Right lung (tissue), 5 donors: ENCODE results near the gene CSRNP2. TPM values are rescaled to one million over a fixed set of nuclear protein-coding genes. Genes with fewer than 3 reads are reported as not detected.
A peak's percentile ranks its signal among the peaks of the same experiment; 100 is the strongest.
"Not testable (repeated sequence)": the region's sequence is repeated elsewhere in the genome, so short reads cannot be mapped to it uniquely, and the experiment has no call there.

Experiments
- DNase-seq, 2 donors: peaks; one replicate each; pipeline ENCODE4 v3.0.0-alpha.2; 2013
- polyA plus RNA-seq, 5 donors: library from polyadenylated mRNA; unstranded; fragments of 120-200 nt; gene quantifications; one replicate each; pipeline versions ENCODE4 v1.2.1 to v1.2.3, GENCODE V29; 2013; ENCODE audit warnings: inconsistent platforms in 1 of 5, low replicate concordance in 1 of 5; ENCODE audit not compliant: insufficient read length in 5 of 5, insufficient read depth in 1 of 5

CSRNP2 gene
- polyA plus RNA-seq, 5 donors: 29.2 to 36.2 (median 32.5) TPM

DNA sequence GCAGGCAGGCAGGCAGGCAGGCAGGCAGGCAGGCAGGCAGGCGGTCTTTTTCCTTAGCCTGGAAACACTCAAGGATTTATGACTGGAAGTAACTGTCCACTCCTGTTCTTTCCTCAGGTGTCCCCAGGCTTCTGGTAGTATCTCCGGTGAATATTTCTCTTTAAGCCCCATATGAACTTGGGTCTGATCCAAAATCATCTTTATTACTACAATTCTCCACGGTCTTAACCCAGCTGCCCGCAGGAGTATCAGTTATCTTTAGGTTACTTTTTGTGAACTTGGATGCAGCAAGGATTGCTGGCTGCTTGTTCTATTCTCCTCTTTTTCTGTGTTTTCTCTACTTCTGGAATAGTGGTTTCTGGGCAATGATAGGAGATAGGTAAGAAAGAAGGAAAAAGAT is 3.3 kb downstream of the CSRNP2 start:
- no peak for DNase-seq

DNA sequence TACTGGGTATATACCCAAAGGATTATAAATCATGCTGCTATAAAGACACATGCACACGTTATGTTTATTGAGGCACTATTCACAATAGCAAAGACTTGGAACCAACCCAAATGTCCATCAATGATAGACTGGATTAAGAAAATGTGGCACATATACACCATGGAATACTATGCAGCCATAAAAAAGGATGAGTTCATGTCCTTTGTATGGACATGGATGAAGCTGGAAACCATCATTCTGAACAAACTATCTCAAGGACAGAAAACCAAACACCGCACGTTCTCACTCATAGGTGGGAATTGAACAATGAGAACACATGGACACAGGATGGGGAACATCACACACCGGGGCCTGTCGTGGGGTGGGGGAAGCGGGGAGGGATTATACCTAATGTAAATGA is 4.5 kb downstream of the CSRNP2 start:
- not testable (repeated sequence) for DNase-seq

GRCh38 chr12:51078346-51078745 is 5.0 kb downstream of the CSRNP2 start:
- not testable (repeated sequence) for DNase-seq

DNA sequence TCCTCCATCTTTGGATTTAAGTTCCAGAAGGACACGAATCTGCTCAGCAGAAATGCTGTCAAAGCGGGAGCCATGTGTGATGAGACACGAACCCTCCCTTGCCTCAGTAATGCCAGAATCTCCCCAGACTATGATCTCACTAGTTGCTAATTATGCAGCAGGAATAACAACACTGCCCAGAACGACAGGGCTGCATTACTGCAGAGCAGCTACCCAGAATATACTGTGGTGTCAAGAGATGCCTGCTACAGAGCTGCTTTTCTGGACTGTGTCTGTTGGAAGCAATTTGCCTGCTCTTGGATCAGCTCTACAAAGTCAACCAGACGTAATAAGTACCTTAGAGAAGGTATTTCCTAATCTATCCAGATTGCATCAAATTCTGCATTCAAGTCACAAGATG is 5.5 kb downstream of the CSRNP2 start:
- no peak for DNase-seq

DNA sequence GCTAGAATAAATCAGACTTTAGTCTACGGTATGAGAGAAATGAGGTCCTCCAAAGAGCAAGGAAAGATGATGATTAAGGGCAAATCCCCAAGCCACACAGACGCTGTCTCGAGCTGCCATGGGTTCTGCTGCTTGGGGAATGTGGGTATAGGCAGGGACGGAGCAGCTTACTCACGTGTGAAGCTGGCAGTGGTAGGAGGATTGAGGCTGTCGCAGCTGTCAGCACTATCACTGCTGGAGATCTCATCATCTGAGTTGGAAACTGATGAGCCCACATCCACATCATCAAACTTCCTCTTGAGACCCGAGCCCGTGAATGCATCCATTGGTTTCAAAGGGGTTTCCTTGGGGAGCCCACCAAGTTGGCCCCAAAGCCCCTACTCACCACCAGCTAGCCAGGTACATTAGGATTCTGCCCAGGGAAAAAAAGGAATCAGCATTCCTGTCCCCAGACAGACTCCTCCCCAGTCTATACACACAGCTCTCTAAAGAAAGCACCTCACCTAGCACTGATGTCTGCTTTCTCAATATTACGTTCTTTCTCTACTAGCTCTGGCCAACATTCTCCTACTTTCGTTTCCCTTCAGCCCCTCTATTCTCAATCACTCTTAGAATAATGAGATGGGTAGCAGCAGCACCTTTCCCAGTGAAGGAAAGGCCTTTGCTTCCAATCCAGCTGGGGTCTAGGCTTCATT is 7.0 kb downstream of the CSRNP2 start:
- no peak for DNase-seq

DNA sequence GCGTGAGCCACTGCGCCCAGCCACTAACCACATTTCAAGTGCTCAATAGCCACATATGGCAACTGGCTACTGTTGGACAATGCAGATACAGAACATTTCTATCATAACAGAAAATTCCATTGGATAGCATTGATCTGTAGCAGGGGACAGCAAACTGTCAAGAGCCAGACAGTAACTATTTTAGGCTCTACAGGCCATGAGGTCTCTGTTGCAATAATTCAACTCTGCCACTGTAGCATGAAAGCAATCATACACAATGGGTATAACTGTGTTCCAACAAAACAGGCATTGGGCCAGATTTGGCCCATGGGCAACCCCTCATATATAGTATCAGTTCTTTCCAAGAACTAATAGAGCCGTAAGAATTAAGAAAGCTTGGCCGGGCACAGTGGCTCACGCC is 8.0 kb downstream of the CSRNP2 start:
- DNase-seq: no peak

DNA sequence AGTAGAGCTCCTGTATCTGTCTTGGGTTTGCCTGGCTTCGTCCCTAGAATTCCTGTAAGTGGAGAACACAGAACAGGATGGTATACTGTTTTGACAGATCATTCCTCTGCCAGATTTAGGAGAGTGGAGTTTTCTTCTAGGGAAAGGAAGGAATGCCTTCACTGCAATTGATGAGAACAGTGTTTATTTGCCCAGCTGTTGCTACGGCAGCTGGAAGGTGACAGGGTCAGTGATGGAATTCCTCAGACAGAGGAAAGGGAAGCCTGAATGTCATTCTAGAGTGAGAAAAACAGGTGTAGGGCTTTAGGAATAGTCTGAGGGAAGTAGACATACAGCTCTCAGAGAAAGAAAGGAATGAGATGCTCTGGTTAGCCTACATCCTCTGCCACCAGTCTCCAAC is 11.7 kb downstream of the CSRNP2 start:
- no peak for DNase-seq

DNA sequence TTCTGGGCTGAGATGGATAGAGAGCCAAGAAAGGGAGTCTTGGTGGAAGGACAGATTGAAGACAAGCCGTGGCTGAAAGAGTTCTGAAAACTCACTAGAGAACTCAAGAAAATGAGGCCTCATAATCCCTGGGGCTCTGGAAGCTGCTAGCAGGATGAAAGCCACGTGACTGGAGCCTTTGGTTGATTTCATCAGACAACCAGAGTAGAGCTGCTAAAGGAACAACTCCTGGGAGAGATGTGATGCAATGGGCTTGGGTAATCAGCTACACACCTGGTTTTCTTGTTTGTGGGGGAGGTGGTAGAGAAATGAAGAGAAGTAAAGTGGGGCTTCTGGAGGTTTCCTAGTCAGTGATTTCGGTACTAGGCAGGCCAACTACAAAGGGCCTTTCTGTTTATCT is 13.4 kb downstream of the CSRNP2 start:
- DNase-seq: no peak

- DNase-seq: no peak
Observed at GRCh38 chr12:51067771-51068170, 15.6 kb downstream of the CSRNP2 start.

- no peak for DNase-seq
Observed at GRCh38 chr12:51067229-51067628, 16.2 kb downstream of the CSRNP2 start.

GRCh38 chr12:51065530-51065929 is 17.9 kb downstream of the CSRNP2 start:
- DNase-seq: no peak

GRCh38 chr12:51062631-51063397 is 20.6 kb downstream of the CSRNP2 start:
- DNase-seq: no peak

DNA sequence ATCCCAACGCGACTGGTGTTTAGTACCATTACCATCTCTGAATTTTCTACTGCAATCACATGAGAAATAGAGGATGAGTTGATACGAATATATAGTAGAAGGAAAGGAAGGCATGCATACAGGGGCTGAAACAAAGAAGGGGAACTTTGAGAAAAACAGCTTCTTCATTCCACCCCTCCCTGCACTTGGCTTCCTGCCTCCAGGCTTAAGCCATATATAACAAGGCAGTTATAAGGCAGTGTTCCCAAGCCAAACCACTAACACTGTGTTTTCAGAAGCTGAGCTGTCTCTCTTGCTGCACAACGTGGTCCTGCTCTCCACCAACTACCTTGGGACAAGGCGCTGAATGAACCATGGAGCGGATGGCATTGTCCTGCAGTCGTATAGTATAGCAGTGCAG is 24.3 kb downstream of the CSRNP2 start:
- no peak for DNase-seq

- no peak for DNase-seq
Observed at GRCh38 chr12:51056242-51056641, 27.2 kb downstream of the CSRNP2 start.

GRCh38 chr12:51055060-51055459 is 28.3 kb downstream of the CSRNP2 start:
- no peak for DNase-seq

GRCh38 chr12:51051787-51052186 is 31.6 kb downstream of the CSRNP2 start:
- DNase-seq: no peak

GRCh38 chr12:51049525-51049924 is 33.9 kb downstream of the CSRNP2 start:
- no peak for DNase-seq

- DNase-seq: no peak
Observed at GRCh38 chr12:51048661-51049251, 34.6 kb downstream of the CSRNP2 start.

GRCh38 chr12:51047655-51048540 is 35.5 kb downstream of the CSRNP2 start, which contains the start of gene LETMD1:
LETMD1 (plus strand) TSS chr12:51048327; CDS start chr12:51048357, 30 bp downstream.
- DNase-seq: peak; percentile 96 to 97

DNA sequence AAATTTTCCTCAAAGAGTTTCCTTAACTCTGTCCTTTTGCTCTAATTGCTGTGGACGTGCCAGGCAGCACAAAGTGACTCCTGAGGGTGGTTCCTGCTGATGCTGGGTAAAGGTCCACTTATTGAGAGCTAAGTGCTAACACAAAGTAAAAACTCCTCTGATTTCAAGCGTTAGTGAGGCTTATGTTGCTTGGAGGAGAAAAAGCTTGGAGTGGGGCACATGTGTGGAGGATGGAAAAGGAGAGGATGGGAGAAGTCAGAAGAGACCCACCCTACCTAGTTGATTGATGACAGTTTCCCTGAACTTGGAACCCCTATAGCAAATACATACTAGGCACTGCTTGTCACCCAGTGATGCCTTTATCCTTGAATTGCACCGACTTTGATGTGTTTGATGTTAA is 47.1 kb downstream of the CSRNP2 start:
- no peak for DNase-seq

DNA sequence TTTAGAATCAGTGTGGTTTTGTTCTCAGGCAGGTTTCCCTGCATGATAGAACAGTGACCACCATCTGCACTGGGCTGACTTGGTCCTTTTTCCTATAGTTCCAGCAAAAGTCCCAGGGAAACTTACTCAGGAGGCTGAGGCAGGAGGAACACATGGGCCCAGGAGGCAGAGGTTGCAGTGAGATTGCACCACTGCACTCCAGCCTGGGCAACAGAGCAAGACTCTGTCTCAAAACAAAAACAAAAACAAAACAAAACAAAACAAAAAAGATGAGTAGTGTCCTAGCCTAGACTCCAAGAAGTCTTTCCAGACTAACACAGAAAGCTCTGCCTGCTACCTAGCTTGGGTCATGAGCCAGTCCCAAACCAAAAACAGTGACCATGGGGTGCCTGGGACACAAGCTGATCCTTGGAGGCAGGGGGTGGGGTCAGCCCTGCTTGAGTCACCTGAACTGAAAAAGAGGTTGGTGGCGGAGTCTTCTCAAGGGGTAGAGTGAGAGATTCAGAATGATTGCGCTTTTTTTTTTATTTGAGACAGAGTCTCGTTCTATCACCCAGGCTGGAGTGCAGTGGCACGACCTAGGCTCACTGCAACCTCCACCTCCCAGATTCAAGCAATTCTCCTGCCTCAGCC is 49.8 kb downstream of the CSRNP2 start:
- no peak for DNase-seq
